ENCODE results near the gene CCDC39.
A peak's percentile ranks its signal among the peaks of the same experiment; 100 is the strongest.

CCDC39 gene

GRCh38 chr3:180679178-180680096 lies at the start of gene CCDC39:
Gene CCDC39 (minus strand): TSS chr3:180679489. CDS start chr3:180679380, 109 bp downstream.
- DNase-seq (ENCODE audit: low read depth), result peak; percentile 64

- DNase-seq (ENCODE audit: low read depth), result no peak
Measured at GRCh38 chr3:180720012-180720411, 40.7 kb upstream of the CCDC39 start.

GRCh38 chr3:180707896-180708295 lies 28.6 kb upstream of the CCDC39 start:
- no peak for DNase-seq (ENCODE audit: low read depth)

GRCh38 chr3:180705619-180706018 lies 26.3 kb upstream of the CCDC39 start:
- no peak for DNase-seq (ENCODE audit: low read depth)

- no peak for DNase-seq (ENCODE audit: low read depth)
Measured at GRCh38 chr3:180704532-180704931, 25.2 kb upstream of the CCDC39 start.

- DNase-seq (ENCODE audit: low read depth), result no peak
Measured at GRCh38 chr3:180700941-180701340, 21.7 kb upstream of the CCDC39 start.

GRCh38 chr3:180698760-180699270 lies 19.5 kb upstream of the CCDC39 start:
- DNase-seq (ENCODE audit: low read depth), result no peak

- no peak for DNase-seq (ENCODE audit: low read depth)
Measured at GRCh38 chr3:180694321-180694720, 15.0 kb upstream of the CCDC39 start.

- DNase-seq (ENCODE audit: low read depth), result no peak
Measured at GRCh38 chr3:180693656-180694055, 14.4 kb upstream of the CCDC39 start.

GRCh38 chr3:180690061-180690460 lies 10.8 kb upstream of the CCDC39 start:
- DNase-seq (ENCODE audit: low read depth), result no peak

GRCh38 chr3:180684807-180685206 lies 5.5 kb upstream of the CCDC39 start:
- no peak for DNase-seq (ENCODE audit: low read depth)

- no peak for DNase-seq (ENCODE audit: low read depth)
Measured at GRCh38 chr3:180683816-180684215, 4.5 kb upstream of the CCDC39 start.

GRCh38 chr3:180680097-180680430 lies 775 bp upstream of the CCDC39 start:
- DNase-seq (ENCODE audit: low read depth), result peak; percentile 36

- no peak for DNase-seq (ENCODE audit: low read depth)
Measured at GRCh38 chr3:180678231-180678630, 1.1 kb downstream of the CCDC39 start.

- DNase-seq (ENCODE audit: low read depth), result no peak
Measured at GRCh38 chr3:180661444-180661843, 17.8 kb downstream of the CCDC39 start.

GRCh38 chr3:180657094-180657493 lies 22.2 kb downstream of the CCDC39 start:
- no peak for DNase-seq (ENCODE audit: low read depth)

- no peak for DNase-seq (ENCODE audit: low read depth)
Measured at GRCh38 chr3:180656406-180656805, 22.9 kb downstream of the CCDC39 start.

- no peak for DNase-seq (ENCODE audit: low read depth)
Measured at GRCh38 chr3:180646187-180646790, 33.0 kb downstream of the CCDC39 start.

GRCh38 chr3:180640987-180641386 lies 38.3 kb downstream of the CCDC39 start:
- DNase-seq (ENCODE audit: low read depth), result no peak

- DNase-seq (ENCODE audit: low read depth), result no peak
Measured at GRCh38 chr3:180633722-180634121, 45.6 kb downstream of the CCDC39 start.

- no peak for DNase-seq (ENCODE audit: low read depth)
Measured at GRCh38 chr3:180631317-180631716, 48.0 kb downstream of the CCDC39 start.

GRCh38 chr3:180630371-180630770 lies 48.9 kb downstream of the CCDC39 start:
- DNase-seq (ENCODE audit: low read depth), result no peak

GRCh38 chr3:180626844-180627243 lies 52.4 kb downstream of the CCDC39 start:
- no peak for DNase-seq (ENCODE audit: low read depth)
